NCI-H2081 (cell line): Measurements from ENCODE around the gene KIF22.
"Not testable (repeated sequence)": the region's sequence is repeated elsewhere in the genome, so short reads cannot be mapped to it uniquely, and the experiment has no call there.

Experiments
- DNase-seq, 2 experiments: peaks; one replicate each; lab custom pipeline; 2025; lab: John Stamatoyannopoulos, UW

Gene KIF22

DNA sequence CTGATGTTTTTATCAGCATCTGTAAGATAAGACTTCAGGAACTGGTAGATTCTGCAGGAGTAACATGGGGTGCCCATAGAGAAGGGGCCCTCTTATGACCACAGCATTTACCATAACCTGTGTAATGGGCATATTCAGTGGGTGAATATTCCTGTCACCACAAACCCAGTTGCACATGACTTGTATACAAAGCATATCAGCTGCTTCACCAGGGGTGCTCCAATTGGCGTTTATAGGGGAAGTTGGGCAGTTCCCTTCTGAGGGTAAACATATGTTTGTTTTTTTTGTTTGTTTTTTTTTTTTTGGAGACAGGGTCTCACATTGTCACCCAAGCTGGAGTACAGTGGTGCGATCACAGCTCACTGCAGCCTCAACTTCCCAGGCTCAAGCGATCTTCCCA is 24.0 kb upstream of the KIF22 start:
- no peak for DNase-seq

DNA sequence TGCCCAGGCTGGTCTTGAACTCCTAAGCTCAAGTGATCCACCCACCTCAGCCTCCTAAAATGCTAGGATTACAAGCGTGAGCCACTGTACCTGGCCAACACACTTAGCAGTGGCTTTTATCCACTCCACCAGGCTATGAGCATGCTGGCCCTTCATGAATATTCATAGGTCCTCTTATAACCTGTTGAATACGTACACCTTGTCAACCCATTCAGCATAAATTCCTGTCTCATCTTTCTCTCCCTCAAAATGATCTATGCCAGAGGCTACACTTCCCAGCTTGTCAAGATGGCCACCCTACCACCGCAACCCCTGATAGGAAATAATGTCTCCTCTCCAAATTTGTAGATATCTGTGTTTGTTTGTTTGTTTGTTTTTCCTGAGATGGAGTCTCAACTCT is 23.5 kb upstream of the KIF22 start:
- DNase-seq = no peak

DNA sequence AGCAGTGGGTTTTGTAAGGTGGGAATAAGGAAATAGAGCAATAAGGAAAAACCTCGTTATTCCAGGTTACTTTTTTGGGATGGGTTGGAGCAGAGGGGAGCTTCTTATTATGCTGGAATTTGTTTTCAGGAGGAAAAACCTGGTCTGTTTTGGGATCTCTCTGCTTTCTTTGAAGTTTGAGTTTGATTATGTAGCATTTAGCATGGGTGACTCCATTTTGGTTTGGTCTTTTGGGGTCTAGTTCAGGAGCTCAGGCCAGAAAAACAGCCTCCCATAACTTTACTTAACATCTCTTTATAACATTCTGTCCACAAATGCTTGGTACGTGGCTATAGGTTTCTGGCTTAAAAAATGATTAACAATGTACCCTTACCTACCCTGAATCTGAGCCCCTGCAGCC is 21.0 kb upstream of the KIF22 start:
- DNase-seq = no peak

DNA sequence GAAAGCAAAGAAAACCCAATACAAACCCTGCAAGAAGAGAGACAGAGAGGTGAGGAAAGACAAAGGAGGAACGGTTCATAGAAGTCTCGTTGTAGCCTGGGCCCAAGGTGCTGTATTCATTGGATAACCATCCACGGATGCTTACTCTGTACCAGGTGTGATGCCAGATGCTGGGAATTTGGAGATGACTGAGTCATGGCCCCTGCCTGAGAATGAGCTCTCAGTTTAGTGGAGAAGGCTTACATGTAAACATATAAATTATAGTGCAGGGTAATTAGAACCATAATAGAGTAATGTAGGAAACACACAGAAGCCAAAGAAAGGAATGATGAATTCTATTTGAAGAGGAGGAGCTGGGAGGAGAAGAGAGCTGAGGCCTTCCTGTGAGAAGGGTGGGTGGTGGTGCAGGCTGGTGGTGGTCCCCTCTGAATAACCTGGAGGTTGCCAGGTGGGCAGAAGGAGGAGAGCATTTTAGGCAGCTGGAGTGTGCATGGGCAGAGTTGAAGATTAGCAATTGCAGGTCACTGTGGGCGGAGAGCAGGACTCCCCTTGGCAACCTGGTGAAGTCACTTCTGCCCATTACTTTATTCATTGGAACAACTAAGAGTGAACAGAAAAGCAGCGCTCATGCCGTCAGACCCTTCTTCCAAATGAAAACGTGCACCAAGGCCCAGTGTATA is 20.2 kb upstream of the KIF22 start:
- peak; percentile 13 to 55 for DNase-seq

DNA sequence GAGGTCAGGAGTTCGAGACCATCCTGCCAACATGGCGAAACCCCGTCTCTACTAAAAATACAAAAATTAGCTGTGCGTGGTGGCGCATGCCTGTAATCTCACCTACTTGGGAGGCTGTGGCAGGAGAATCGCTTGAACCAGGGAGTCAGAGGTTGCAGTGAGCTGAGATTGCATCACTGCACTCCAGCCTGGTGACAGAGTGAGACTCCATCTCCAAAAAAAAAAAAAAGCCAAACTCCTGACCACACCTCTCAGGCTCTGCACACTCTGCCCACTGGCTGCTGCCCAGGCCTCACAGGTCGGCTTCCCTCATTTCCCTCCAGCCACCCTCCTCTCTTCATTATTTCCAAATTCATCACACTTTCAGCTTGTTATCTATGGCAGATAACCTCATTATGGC is 18.2 kb upstream of the KIF22 start:
- DNase-seq = not testable (repeated sequence)

DNA sequence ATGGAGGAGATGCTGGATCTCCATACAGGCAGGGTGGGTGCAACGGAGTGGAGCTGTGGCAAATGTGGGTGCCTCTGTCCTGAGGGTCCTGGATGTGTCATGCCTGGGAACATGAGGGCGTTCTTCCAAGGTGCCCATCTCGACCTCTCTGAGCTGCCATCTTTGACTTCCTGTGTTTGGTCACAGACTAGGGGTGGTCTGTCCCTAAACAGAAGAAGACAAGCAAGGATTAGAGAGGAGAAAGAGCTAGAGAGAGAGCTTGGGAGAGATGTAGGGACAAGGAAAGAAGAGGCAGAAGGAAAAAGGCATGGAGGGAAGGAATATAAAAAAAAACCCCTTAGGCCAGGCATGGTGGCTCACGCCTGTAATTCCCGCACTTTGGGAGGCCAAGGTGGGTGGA is 15.8 kb upstream of the KIF22 start:
- DNase-seq = no peak

DNA sequence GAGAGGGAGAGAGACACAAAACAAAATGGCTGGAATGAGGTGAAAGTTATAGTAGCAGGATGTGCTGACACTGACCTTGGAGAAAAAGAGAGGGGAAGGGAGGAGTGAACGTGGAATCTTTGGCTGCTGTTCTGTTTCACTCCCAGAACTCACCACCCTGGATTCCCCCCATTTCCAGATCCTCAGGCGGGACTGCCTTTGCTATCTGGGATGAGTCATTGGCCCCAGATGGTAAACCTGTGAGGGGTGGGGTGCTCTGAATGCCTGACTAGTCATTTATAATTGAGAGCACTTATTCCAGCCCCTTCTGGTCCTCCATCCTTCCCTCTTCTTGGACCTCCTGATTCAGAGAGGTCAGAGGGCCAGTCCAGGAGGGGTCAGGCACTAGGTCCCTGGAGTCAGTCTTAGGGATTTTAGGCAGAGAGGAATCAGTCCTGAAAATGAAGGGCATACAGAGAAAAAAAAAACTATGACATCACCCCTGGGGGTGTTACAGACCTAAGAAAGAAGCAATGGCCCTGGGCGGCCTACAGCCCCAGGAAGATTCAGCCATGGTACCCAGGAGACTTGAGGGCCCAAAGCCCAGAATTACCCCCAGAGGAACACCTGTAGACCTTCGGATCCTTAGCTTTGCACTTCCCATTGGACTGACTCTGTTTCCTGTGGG is 14.7 kb upstream of the KIF22 start:
- no peak for DNase-seq

DNA sequence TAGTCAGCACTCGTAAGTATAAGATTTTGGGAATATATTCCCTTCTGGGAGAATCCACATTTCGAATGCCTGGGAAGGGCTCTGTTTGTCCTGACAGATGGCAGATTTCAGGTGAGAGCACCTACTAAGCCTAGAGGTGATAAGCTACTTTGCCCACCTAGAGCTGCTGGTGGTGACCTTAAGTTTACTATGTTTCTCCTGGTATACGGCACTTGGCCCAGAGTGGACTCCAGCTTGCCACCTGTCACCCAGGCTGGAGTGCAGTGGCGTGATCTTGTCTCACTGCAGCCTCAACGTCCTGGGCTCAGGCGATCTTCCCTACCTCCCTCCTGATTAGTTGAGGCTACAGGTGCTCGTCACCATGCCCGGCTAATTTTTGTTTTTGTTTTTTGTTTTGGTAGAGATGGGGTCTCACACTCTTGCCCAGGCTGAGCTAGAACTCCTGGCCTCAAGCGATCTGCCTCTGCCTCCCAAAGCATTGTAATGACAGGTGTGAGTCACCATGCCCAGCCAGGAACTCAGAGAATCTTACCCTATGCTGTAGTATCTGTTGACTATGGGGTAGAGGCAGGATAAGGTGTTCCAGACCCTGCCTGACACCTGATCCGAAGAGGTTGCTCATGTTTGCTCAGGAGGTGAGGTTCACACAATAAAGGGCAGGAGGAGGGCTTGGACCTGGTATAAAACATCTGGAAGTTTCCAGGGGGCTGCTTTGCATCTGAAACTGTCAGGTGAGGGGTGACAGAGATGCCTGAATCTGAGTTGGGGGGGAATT is 12.8 kb upstream of the KIF22 start, which contains the start of gene ZG16:
ZG16 (plus strand) TSS at position 681 of the 775 bp plus-strand sequence. CDS start 1,011 bp downstream, outside the sequence.
- no peak for DNase-seq

DNA sequence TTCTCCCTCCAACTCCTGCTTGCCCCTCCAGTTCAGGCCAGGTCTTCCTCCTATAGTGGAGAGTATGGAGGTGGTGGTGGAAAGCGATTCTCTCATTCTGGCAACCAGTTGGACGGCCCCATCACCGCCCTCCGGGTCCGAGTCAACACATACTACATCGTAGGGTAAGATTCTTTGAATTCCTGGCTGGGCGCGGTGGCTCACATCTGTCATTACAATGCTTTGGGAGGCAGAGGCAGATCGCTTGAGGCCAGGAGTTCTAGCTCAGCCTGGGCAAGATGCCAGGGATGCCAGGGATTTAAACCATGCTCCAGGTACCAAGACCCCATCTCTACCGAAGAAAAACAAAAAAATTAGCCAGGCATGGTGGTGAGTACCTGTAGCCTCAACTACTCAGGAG is 11.1 kb upstream of the KIF22 start:
- no peak for DNase-seq

DNA sequence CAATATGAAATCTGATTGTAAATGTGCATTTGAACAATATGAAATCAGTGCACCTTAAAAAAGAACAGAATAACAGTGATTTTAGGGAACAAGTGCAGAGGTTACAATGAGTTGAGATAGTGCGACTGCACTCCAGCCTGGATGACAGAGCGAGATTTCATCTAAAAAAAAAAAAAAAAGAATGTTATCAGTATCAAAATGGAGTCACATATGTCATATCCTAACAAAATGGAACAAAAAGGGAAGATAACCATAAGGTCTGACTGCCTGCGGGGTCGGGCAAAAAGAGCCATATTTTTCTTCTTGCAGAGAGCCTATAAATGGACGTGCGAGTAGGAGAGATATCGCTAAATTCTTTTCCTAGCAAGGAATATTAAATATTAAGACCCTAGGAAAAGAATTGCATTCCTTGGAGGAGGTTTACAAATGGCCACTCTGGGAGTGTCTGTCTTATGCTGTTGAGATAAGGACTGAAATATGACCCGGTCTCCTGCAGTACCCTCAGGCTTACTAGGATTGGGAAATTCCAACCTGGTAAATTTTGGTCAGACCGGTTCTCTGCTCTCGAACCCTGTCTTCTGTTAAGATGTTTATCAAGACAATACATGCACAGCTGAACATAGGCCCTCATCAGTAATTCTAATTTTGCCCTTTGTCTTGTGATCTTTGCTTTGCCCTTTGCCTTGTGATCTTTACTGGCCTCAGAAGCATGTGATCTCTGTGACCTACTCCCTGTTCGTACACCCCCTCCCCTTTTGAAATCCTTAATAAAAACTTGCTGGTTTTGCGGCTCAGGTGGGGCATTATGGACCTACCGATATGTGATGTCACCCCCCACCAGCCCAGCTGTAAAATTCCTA is 7.2 kb upstream of the KIF22 start:
- DNase-seq = not testable (repeated sequence)

DNA sequence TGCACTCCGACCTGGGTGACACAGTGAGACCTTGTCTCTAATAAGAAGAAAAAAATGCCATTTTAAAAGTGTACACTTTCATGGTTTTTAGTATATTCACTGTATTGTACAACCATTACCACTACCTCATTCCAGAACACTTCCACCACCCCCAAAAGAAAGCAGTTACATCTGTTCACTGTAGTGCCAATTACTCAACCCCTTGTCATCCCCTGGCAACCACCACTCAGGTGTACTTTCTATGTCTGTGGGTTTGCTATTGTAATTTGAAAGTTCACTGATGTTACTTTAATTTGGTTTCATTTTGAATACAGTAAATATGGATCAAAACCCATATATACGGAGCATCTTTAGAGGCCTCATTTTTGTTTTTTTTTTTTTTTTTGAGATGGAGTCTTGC is 6.4 kb upstream of the KIF22 start:
- no peak for DNase-seq

DNA sequence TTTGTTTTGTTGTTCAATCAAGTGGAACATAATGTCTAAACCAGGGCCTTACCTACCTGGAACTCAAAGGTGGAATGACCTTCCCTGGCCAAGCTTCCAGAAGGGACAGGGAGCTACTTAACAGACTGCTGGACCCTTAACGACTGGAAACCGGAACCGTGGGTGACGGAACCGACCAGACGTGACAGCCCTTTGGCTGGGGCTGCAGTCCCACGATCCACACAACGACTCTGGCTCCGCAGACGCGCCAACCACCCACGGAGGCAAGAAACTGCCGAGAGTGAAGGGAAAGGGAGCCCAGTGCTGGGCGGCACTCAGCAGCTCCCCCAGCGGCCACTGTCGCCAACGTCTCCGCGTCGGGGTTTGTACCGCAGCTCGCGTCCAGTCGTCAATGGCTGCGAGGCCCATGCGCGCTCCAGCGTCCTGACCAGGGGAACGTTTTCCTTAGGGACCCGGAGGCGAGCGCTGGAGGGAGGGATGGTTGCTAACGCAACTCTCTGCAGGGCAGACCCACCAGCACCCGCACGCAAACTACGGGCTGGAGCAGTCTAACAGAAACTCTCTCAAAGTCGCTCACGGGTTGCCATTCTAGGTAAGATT is 5.5 kb upstream of the KIF22 start:
- no peak for DNase-seq

DNA sequence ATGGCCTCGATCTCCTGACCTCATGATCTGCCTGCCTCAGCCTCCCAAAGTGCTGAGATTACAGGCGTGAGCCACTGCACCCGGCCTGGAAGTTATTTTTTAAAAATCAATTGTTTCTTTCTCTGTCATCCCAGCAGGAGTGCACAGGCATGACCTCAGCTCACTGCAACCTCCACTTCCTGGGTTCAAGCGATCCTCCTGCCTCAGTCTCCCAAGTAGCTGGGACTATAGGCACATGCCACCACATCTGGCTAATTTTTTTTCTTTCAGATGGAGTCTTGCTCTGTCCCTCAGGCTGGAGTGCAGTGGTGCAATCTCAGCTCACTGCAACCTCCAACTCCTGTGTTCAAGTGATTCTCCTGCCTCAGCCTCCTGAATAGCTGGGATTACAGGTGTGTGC is 3.4 kb upstream of the KIF22 start:
- not testable (repeated sequence) for DNase-seq

DNA sequence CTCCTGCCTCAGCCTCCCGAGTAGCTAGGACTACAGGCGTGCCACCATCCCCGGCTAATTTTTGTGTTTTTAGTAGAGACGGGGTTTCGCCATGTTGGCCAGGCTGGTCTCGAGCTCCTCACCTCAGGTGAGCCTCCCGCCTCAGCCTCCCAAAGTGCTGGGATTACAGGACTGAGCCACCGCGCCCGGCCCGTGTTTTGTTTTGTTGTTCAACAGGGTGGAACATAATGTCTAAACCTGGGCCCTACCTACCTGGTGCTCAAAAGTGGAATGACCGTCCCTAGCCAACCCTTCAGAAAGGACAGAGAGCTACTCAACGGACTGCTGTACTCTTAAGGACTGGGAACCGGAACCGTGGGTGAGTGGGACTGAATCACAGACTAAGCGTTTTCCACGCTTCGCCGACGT is 772 bp upstream of the KIF22 start:
- DNase-seq = no peak

DNA sequence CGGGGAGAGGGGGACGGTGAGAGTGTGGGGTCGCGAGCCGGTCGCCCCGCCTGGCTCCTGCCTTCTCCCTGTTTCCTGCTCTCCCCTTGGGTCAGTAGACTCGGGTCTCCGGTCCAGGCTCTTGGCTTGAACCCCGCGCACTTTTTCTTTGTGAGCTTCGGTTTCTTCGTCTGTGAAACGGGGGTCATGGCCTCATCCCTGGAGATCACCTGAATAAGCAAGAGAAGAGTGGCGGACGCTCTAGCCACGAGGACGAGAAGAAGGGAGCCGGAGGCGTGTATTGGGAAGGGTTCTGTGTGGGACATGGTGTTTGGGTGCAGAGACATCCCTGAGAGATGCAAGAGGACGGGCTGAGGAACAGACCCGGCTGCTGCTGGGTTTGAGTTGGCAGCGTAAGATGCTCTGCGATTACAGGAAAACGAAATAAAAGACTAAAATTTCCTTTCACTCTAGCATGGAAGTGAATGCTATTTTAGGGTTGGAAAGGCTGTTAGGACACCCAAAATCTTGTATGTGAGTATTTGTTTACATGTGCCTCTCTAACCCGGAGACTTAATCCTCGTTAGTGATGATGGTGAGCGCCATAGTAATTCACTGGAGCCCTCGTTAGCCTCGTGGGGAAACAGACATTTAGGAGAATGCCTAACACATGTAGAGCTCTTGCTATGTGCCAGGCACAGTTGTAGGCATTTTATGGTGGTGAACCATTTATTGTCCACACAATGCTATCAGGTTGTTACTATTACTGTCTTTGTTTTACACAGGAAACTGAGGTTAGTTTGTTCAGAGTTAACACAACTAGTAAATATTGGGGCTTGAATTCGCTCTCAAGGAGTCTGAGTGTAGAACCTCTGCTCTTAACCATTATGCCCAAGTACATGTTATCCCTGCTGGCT is 646 bp downstream of the KIF22 start:
- peak in 1 of 2 experiments; percentile 6 for DNase-seq

DNA sequence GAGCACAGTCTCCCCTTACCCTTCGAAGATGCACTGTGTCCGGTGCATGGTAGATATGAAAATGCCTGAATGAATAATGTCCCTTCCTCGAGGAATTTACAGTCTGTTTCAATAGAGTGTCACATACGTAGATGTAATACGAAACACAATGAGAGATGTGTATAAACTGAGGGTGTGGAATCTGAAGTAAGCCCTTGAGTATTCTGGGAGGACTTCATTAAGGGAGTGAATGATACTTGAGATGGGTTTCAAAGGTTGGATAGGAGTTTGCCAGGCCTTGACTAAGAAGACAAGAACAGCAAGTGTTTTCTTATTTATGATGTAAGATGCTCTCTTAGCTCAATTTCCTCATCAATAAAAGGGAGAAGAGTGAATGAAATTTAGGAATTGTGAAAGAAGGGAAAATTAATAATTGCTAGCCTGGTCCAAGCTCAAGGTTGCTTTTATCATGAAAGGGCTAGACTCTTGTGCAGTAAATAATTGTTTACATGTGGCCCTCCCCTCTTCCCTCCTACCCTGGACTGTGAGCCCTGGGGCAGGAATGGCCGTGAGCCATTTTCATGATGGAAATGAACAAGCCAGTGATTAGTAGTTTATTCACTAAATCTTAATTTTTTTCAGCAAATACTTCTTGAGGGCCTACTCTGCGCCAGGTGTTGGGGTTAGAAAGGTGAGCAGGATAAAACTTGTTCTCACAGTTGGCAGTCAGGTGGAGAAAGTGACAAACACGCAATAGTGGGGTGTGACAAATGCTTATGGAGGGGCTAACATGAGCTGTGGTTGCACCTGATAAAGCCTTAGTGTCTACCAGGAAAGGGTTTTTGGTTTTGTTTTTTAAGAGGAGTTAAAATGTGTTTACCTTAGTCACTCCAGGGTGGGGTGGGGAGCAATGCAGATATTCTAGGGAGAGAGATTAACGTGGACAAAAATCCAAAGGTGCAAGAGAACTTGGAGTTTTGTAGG is 1.6 kb downstream of the KIF22 start:
- no peak for DNase-seq

DNA sequence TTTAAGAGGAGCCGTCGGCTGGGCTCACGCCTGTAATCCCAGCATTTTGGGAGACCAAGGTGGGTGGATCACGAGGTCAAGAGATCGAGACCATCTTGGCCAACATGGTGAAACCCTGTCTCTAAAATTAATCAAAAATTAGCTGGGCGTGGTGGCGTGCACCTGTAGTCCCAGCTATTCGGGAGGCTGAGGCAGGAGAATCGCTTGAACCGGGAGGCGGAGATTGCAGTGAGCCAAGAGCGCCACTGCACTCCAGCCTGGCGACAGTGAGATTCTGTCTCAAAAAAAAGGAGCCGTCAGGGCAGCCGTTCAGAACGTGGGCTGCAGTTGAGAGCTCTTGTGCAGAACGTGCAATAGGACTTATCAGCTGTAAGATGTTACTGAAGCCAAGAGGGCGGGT is 2.6 kb downstream of the KIF22 start:
- not testable (repeated sequence) for DNase-seq

DNA sequence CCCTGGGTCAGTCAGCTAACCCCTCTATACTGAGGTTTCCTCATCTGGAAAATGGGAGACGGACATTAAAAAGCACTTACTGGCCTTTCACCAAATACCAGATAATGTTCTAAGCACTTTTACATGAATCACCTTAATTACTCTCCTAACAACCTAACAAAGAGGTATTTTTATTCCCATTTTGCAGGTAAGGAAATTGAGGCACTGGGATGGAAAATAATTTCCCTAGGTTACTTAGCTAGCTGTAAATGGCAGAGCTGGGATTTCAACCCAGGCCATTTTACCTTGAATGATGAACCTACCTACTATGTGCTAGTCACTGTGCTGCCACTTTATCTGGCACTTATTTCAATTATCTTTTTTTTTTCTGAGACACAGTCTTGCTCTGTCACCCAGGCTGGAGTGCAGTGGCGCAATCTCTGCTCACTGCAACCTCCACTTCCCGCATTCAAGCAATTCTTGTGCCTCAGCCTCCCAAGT is 3.7 kb downstream of the KIF22 start:
- no peak for DNase-seq

DNA sequence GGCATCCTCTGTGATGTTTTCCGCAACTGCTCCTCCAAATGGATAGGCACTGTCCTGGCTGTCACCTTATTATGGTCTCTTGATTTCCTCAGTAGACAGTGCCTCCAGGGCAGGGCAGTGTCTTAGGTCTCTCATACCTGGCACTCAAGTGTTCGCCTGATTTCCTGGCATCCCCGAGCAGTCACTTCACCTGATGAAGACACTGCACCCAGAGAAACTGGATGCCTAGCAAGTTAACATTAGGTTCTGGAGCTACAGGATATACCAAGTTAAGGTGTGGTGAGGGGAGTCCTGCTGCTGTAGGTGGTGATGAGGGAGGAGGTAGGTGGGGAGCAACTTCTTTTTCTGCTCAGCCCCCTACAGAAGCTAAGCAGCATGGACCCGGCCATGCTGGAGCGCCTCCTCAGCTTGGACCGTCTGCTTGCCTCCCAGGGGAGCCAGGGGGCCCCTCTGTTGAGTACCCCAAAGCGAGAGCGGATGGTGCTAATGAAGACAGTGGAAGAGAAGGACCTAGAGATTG is 11.9 kb downstream of the KIF22 start:
- no peak for DNase-seq
